ENCODE measurements around the gene HDAC7.

Gene HDAC7

DNA sequence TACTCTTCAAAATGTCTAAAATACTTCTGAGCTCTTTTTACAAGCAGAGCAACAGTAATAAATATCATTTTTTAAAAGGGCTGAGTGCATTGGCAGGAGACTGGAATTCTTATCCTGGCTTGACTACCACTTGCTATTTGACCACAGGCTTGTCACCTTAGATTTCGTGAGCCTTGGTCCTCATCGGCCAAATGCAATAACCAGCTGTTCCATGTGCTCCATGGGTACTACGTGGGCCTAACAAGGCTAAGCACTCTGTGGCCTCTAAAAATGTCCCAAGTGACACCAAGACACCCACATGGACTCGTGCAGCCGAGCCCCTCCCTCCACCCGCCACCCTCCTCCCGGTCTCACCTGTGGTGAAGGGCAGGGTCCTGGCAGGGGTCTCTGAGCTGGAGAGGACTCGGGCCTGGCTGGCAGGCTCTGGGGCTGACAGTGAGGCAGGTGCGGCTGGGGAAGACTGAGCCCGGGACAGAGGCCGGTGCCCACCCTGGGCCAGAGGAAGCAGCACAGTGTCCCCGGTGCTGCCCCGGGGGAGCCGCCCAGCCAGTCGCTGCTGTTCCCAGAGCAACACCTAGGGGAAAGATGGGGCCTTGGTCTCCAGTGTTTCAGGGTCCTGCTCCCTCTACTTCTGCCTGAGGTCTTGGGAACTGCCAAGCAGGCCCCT lies 26.6 kb downstream of the HDAC7 start:
- no peak for DNase-seq (ENCODE audit: low spot score)

DNA sequence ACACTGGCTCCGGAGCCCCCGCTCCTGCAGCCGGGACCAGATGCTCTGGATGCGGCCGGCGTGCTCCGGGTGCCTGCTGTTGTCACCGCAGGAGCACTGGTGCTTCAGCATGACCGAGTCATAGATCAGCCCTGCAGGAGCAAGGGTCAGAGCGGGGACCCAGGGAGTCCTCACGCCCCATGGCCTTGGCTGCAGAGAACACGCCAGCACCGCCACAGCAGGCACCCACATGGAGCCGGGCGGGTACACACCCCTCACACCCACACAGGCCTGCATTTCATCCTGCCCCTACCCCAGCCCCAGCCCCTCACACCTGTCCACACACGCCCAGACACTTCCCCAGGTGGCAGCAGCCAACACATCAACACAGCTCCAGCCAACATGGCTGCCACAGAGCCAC lies 27.8 kb downstream of the HDAC7 start:
- DNase-seq (ENCODE audit: low spot score): no peak

DNA sequence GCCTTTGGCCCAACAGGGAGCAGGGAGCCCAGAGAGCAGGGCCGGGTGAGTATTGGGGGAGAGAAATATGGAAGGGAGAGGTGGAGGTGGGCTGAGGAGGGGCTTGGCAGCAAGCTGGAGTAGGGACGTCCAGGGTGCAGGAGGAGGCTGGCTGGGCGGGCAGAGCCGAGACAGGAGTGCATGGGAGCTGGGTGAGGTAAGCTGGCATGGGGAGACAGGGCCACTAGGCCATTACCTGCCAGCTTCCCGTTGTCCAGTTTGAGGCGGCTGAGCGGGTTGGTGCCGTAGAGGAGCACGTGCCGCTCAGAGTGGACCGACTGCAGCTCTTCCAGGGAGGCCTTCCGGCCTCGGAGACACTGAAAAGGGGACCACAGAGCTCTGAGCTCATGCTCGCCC lies 28.4 kb downstream of the HDAC7 start:
- no peak for DNase-seq (ENCODE audit: low spot score)

DNA sequence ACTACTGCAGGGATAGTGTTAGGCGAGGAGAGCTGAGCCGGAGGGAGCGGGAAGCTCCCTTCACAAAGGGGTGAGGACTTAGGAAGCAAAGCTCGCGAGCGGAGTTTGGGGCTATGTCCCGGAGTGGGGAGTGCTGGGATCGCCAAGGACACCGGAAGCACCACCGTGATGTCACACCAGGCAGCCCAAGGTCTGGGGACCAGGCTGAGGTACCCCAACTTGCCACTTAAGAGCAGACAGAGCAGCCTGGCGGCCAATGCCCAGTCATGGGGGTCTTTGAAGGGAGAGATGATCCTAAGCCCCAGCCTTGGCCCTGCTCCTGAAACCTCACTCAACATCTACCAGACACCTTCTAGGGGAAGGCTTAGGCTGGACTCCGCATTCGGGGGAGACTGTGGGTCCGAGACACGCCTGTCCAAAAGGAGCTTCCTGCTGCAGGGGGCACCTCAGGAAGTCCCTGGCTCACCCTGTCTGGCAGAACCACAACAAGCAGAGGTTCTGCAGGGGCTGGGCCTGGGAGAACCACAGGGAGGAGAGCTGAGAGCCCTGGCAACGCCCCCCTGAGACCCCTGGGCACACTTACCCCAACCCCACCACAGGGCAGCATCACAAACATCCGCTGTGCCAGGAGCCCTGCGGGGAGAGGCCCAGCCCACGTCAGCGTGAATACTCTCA lies 28.9 kb downstream of the HDAC7 start:
- no peak for DNase-seq (ENCODE audit: low spot score)

DNA sequence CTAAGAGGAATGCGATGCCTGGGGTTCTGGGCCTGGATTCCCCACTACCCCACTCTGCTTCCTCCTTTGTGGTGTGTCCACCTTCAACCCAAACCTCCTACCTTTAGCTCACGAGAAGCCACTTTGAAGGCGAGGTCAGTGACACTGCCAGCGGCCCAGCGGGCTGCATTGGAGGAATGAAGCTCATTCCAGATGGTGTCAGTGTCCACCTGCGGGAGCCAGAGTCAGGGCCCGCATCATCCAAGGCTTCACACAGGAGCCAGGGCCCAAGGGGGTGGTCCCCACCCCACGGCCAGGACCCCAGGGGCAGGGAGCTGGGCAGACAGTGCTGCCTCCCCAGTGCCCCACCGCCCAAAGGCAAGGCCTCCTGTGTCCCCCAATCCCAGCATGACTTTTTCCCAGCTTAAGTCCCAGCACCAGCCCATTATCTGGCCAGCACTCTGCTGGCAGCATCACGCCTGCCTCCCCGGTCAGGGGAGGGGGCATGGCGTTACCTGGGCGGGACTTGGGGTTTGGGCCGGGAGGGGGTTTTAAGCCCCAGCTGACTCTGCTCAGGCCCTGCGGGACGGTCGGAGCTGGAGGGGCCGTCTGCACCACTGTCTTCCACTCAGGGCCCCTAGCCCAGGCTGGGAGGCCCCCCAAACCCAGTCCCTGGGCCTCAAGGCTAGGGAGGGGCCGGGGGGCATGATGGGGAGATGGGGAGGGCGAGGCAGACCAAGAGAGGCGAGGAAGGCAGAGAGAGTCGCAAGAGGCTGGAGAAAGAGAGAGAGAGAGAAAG lies 29.8 kb downstream of the HDAC7 start:
- DNase-seq (ENCODE audit: low spot score): no peak

DNA sequence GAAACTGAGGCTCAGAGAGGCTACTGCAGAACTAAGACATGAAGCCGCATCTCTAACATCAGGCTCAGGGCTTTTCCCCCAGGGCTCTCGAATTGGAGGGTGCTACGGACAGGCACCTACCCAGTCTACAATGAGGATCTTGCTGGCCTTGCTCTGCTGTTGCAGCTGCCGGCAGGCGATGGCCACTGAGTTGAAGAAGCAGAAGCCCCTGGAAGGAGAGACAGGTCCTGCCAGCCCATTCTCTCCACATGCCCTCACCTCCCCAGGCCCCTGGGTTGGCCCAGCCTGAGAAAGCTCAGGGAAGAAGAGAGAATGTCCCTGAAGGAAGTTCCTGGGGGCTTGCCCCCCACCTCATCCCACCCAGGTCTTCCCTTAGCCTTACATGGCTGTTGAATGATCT lies 30.6 kb downstream of the HDAC7 start:
- DNase-seq (ENCODE audit: low spot score): no peak

DNA sequence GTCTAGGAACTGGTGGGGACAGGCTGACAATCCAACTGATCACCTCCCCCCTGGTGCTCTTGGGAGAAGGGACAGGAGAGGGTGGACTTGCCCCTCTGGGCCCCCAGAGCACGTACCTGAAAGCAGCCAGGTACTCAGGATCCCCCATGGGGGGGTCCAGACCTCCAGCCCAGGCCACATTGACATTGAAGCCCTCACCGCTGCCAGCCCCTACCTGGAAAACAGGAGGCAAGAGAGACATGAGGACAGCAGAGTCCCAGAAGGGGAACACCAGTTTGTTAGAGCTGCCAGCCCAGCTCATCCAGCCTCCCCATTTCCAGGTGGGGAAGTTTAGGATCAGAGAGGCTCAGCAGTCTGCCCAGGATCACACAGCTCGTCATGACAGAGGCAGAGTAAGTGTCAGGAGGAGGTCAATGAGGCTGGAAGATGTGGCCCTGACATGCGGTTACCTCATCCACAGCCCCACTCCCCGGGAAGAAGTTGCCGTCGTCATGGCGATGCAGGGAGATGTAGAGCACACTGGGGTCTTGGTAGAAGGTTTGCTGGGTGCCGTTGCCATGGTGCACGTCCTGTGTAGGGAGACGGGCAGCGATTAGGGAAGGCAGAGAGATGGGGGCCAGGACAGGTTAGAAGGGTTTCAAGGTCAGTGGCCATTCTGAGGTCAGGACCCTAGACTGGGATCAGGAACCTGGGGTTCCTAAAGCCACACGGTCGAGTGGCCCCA lies 31.9 kb downstream of the HDAC7 start:
- no peak for DNase-seq (ENCODE audit: low spot score)

DNA sequence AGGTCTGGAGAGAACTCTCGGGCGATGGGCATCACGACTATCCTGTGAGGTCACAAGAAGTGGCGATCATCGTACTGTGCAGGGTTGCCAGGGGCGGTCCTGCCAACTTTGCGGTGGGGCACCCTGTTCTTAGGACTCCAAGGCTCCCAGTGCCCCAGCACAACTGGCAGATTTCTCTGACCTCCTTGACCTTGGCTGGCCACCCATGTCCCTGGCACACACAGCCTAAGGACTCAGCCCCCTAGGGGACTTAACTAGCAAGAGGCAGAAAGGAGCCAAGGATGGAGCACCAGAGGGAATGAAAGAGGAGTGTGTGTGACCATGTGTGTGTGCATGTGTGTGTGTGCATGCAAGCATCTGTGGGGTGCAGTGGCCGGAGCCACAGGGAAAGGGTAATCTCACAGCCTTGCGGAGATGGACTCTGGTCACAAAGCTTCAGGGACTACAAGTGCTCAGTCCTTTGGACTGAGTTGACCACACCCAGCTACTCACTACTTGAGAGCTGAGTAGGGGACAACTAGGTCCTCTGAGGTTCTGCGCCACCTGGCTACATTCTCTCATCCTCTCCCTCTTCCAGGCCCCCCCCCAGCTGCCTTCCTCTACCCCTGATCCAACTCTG lies 32.9 kb downstream of the HDAC7 start:
- DNase-seq (ENCODE audit: low spot score): no peak

DNA sequence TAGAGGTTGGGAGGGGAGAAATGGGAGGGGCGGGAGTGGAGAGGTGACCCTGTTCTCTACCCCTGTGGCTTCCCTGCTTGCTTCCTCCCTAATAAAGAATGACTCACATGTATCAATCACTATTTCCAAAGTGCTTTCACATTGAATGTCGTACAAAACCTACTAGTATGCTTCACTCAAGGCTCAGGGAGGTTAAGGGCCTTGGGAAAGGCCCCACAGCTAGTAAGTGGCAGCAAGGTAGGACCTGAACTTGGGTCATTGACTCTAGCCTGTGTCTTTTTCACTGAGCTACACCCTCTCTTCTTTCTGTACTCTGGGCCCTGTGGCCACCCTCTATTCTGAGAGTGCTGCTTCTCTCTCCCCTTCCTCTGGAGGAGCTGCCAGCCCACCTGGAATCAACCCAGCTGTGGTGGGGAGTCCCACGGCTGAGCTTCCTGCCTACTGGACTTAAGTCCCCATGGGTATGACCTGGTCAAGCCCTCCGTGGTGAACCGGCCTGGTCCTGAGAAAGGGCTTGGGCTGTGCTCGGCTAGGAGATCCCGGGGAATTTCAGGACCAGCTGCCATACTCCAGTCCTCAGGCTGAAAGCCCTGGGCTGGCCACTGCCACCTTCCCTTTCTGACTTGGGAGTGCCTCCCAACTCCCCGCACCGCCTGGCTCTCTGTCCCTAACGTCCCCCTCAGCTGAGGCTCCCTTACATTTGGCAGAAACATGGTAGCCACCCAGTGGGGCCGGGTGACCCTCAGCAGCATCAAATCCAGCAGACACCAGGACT lies 33.6 kb downstream of the HDAC7 start:
- no peak for DNase-seq (ENCODE audit: low spot score)

DNA sequence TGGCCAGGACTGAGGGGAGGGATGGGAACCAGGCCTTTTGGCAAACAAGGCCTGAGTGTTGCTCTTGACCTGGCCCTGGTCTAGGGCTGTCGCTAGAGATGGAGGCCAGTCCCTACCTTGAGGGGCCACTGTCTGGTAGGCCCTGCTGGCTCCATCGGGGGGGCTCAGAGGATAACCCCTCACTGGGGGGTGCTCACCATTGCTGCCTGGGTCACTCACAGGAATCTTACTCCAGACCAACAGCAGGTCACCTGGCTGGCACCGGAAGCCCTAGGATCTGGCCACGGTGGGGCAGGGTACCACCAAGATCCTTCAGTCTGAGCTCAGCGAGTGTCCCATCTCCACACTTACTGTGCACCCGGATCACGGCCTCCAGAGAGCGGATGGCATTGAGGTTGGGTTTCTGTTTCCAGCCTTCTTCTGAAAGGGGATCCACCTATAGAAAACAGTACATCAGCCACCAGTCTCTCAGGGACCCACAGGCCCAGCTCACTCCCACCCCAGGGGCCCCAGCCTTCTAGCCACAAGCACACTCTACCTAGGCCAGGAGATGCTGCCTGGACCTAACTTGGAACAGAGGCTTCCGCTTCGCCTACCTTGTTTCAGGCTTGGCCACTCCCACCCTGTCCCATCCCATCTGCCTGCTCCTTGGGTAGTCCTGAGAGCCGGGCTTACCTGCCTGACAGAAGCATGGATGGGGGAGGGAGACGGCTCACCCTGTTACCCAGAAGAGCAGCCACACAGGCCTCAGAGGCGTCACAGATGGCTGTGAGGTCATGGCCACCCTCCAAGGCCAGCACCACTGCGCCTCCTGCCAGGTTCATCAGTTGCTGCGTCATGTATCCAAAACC lies 34.4 kb downstream of the HDAC7 start:
- DNase-seq (ENCODE audit: low spot score): no peak

DNA sequence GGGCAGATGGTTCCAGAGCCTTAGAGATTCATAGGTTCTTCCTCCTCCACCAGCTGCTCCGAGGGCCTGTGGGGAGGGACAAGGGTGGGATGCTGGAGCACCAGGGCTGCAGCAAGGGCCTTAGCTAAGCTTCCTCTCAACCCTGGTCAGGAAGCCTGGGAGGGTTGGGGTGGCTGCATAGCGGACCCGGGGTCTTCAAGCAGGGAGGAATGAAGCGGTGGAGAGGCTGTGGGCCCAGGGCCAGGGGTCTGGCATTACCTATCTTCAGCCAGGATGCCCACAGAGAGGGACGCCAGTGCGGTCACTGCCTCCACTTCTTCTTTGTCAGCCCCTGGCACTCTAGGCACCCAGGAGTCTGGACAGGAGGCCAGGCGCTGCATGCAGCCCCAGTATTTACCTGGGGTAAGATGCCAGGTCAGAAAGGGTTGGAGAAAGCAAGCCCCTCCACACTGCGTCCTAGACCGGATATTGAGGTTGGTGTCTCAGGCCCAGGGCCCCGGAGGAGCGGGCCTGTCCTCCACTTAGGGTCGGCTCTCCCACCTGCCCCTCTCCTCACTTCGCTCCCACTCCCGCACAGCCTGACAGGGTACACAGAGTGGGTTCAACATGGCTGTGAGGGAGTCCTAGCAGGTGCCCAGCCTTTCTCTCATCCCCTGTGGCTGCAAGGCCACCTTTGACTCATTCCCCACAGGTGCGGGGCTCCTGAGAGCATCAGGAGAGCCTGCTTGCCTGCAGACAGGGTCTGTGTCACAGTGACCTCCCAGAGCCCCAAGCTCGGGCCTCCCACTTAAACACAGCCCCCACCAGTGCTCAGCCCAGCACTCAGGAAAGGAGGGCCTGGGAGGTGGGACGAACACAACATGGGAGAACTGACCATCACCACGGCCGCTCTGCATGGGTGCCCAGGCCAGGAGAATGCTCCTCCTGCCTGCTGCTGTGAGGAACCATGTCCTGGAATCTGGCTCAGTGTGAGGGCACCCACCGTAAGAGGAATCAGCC lies 35.6 kb downstream of the HDAC7 start:
- DNase-seq (ENCODE audit: low spot score): no peak

DNA sequence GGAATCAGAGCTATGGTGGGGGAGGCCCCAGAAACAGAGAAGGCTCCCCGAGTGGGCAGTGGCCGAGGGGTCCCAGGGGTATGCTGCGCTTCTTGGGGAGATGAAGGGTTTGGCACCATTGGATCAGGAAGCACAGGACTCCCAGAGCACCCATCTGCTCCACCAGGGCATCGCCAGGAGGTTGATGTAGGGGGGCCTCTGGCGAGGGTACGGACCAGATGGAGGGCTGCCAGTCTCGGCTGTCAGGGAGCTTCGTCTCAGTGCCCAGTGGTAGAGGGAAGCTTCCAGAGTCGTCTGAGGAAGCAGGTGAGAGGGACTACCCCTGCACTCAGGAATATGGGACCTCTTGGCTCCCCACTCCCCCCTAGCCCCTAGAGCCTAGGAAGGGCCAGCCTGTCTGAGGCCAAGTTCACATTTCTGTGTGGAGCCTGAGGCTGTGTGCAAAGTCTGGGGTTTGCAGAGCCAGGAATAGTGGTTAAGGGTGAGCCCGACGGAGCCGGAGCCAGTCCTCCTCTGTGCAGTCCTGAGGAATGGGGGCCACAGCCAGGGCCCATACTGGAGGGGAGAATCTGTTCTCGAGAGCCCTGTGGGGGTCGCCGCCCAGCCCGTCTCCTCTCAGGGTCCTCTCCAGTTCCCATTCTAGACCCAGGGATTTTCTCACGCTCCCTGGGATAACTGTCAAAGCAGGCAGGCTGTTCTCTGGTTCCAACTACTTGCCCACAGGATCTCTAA lies 36.5 kb downstream of the HDAC7 start:
- no peak for DNase-seq (ENCODE audit: low spot score)

DNA sequence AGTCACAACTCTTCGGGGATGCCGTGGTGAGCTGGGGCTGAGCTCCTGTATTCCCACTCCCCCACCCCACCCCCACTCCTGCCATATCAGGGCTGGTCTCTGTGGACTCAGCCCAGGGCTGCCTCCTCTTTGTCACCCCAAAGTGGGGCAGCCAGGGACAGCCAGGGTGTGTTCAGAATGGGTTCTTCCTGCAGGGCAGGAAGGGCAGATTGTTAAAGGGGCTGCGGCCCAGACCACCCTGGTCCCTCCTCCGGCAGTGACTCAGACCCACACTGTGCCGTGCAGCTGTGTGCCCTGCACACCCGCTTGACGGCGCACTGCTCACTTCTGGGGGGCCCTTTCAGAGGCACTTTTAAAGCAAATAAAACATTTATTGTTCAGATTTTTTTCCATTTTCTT lies 37.3 kb downstream of the HDAC7 start:
- DNase-seq (ENCODE audit: low spot score): no peak

DNA sequence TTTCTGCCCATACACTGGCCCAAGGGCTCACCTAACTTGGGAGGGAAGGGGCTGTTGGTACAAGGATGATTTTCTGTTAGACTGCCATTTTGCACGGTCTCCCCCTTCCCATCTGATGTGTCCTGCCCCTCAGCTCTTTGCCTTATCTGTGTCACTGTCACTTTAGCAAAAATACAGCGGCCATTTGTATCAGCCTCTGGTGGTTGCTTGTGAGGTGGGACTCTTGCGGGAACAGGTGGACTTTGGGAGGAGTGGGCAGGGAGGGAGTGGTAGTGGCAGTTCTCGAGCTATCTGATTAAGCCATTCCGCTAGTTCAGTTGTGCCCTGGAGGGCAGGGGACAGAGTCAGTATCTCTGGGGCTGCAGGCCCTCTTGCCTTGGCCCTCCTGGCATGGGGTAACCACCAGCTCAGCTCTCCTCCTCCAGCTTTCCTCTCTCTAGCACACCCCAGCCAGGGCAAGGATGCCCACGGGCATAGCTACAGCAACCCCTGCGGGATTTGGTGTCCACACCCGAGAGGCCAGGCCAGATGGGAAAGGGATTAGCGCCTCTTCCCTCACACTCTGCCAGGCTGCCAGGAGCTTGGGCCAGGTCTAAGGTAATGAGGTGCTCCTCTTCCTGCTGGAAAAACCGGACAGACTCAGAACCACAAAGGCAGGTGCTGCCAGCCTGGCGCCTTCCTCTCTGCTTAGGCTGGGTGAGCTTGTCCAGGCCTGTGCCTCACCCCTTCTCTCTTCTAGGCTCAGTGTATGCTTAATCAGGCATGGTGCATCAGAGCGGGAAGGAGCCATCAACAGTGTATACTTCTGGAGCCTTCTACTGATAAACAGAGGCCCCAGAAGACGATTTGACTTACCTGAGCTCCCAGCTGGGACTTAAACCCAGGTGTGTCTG lies 38.0 kb downstream of the HDAC7 start:
- DNase-seq (ENCODE audit: low spot score): no peak

DNA sequence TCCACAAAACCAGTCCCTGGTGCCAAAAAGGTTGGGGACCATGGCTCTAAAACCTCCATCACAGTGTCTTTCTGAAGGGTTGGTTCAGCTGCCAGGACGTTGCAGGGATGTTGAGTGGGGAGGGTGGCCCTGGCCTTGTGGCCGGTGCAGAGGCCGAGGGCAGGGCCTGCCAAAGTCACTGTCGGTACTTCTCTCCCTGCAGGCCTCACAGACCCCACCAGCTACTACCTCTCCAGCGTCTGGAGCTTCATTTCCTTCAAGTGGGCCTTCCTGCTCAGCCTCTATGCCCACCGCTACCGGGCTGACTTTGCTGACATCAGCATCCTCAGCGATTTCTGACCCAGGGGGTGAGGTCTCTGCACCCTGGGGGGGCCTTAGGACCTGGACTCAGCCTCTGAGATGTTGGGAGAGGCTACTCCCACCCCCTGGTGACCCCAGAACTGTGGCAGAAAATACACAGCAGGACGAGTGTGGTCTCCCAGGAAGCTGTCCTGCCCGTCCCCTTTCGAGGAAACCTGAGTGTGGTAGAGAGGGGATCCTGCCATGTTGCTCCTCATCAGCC lies 39.7 kb downstream of the HDAC7 start:
- no peak for DNase-seq (ENCODE audit: low spot score)

DNA sequence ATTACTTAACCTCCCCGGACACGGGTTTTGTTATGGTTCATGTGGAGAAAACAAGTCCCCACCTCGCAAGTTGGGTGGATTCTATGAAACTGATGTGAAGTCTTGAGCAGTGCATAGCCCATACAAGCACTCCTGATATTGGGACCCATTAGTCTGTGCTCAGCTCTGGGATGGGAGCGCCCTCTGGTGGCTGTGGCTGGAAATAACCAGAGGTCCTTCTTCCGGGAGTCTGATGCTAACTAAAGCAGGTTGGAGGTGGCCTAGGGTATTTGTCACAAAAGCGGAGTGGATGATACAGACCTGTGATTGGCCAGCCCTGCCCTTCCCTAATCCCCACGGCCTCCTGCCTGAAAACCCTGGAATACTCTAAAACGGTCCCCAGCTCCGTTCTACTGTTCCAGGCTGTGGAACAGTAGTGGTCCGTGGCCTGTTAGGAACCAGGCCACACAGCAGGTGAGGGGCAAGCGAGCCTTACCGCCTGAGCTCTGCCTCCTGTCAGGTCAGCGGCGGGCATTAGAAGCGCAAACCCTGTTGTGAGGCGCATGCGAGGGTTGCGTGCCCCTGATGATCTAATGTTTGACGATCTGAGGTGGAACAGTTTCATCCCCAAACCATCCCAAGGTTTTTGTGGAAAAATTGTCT lies 40.3 kb downstream of the HDAC7 start:
- peak; percentile 90 for DNase-seq (ENCODE audit: low spot score)

DNA sequence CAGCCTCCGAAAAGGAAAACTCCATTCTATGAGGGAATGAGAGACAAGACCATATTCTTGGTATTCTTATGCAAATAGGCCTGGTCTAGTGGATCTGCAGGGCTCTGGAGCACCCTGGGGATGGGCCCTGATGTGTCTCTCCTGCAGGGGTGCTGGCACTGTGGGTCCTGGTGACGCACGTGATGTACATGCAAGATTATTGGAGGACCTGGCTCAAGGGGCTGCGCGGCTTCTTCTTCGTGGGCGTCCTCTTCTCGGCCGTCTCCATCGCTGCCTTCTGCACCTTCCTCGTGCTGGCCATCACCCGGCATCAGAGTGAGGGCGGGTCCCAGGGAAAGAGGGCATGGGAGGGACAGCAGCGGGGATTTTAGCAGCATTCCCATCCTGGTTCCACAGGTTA lies 40.8 kb downstream of the HDAC7 start:
- no peak for DNase-seq (ENCODE audit: low spot score)
